GM23338 (cell line): ENCODE data around the gene KMT2E. TPM values are rescaled to one million over a fixed set of nuclear protein-coding genes. Genes with fewer than 3 reads are reported as not detected.

Source experiments
- ATAC-seq: fragments of 200-7000 bp; cut with Tn5 transposase; 3 replicates; pipeline ENCODE4 v1.9.1; 2020
- DNase-seq: peaks from one replicate; pipeline ENCODE4 v3.0.0-alpha.2; 2015; ENCODE audit warnings: low spot score
- H2AFZ ChIP-seq: fragments of 200-600 bp; sonication (generic); 2 replicates; pipeline ENCODE4 v1.8.0; 2016; ENCODE audit warnings: antibody characterized with exemption, mild to moderate bottlenecking, moderate library complexity
- H3F3A ChIP-seq: fragments of 200-600 bp; sonication (generic); replicated peaks from 2 replicates; pipeline ENCODE4 v1.8.0; 2017; ENCODE audit warnings: antibody characterized with exemption, mixed run types, low read depth
- H3K27ac ChIP-seq: fragments of 200-600 bp; sonication (generic); 2 replicates; pipeline ENCODE4 v1.6.1; 2016; ENCODE audit warnings: low read depth
- H3K27me3 ChIP-seq: fragments of 200-600 bp; sonication (generic); 2 replicates; pipeline ENCODE4 v1.8.0; 2016; ENCODE audit warnings: mild to moderate bottlenecking, mixed run types, moderate library complexity; ENCODE audit not compliant: insufficient read depth
- H3K36me3 ChIP-seq: fragments of 200-600 bp; sonication (generic); 2 replicates; pipeline ENCODE4 v1.8.0; 2016; ENCODE audit warnings: mild to moderate bottlenecking; ENCODE audit not compliant: insufficient read depth
- H3K4me1 ChIP-seq: fragments of 200-600 bp; sonication (generic); 2 replicates; pipeline ENCODE4 v1.8.0; 2016; ENCODE audit warnings: mild to moderate bottlenecking, moderate library complexity; ENCODE audit not compliant: insufficient read depth
- H3K4me2 ChIP-seq: fragments of 200-600 bp; sonication (generic); 2 replicates; pipeline ENCODE4 v1.7.1; 2017; ENCODE audit warnings: mixed run types
- H3K4me3 ChIP-seq: fragments of 200-600 bp; sonication (generic); 2 replicates; pipeline ENCODE4 v1.6.1; 2016; ENCODE audit warnings: mixed run types
- H3K79me2 ChIP-seq: fragments of 200-600 bp; sonication (generic); replicated peaks from 2 replicates; pipeline ENCODE4 v1.8.0; 2017; ENCODE audit warnings: mild to moderate bottlenecking; ENCODE audit not compliant: insufficient read depth
- H3K9me2 ChIP-seq: fragments of 200-600 bp; sonication (generic); 2 replicates; pipeline ENCODE4 v1.8.0; 2017; ENCODE audit not compliant: insufficient read depth
- H4K20me1 ChIP-seq: fragments of 200-600 bp; sonication (generic); replicated peaks from 2 replicates; pipeline ENCODE4 v1.8.0; 2017; ENCODE audit warnings: mild to moderate bottlenecking; ENCODE audit not compliant: insufficient read depth
- H3K27ac Mint-ChIP-seq: 2 replicates; pipeline ENCODE4 v1.8.0; 2020; ENCODE audit warnings: inconsistent platforms, mild to moderate bottlenecking, moderate library complexity, mixed read lengths
- H3K27me3 Mint-ChIP-seq: 3 replicates; pipeline ENCODE4 v1.8.0; 2022; ENCODE audit warnings: low read depth, mild to moderate bottlenecking, moderate library complexity, mixed read lengths, inconsistent platforms; ENCODE audit not compliant: insufficient read depth, poor library complexity
- H3K36me3 Mint-ChIP-seq: 3 replicates; pipeline ENCODE4 v1.8.0; 2021; ENCODE audit warnings: low read depth, mild to moderate bottlenecking, inconsistent platforms, moderate library complexity, mixed read lengths
- H3K4me1 Mint-ChIP-seq: 3 replicates; pipeline ENCODE4 v1.8.0; 2020; ENCODE audit warnings: mild to moderate bottlenecking, inconsistent platforms, mixed read lengths
- H3K4me3 Mint-ChIP-seq: 3 replicates; pipeline ENCODE4 v1.8.0; 2021; ENCODE audit warnings: moderate library complexity, mild to moderate bottlenecking, inconsistent platforms, mixed read lengths
- H3K9me3 Mint-ChIP-seq: 3 replicates; pipeline ENCODE4 v1.8.0; 2020; ENCODE audit warnings: moderate library complexity, mild to moderate bottlenecking, inconsistent platforms, mixed read lengths
- CREB1 ChIP-seq: fragments of 250-450 bp; sonication (Bioruptor Pico); IDR thresholded peaks from 2 replicates; pipeline ENCODE4 v1.5.0; 2020; ENCODE audit warnings: low read depth, mild to moderate bottlenecking, moderate library complexity
- CTCF ChIP-seq, 2 experiments: fragments of 200-600 bp in 1 of 2; sonication (generic) in 1 of 2; conservative IDR thresholded peaks; 2 replicates each; pipeline versions ENCODE4 v1.5.1 to v1.6.1; 2016 to 2017; ENCODE audit warnings: antibody characterized with exemption in 2 of 2, low read depth in 2 of 2, mild to moderate bottlenecking in 2 of 2, moderate library complexity in 1 of 2
- ETS1 ChIP-seq: IDR thresholded peaks from 2 replicates; pipeline ENCODE4 v1.6.1; 2016; ENCODE audit warnings: antibody characterized with exemption
- EZH2phosphoT487 ChIP-seq: fragments of 200-600 bp; sonication (generic); IDR thresholded peaks from one replicate; pipeline ENCODE4 v1.8.1; 2018; ENCODE audit warnings: antibody characterized with exemption; ENCODE audit not compliant: unreplicated experiment
- JUNB ChIP-seq: IDR thresholded peaks from one replicate; pipeline ENCODE4 v1.6.1; 2016; ENCODE audit warnings: antibody characterized with exemption; ENCODE audit not compliant: unreplicated experiment
- NANOG ChIP-seq: IDR thresholded peaks from 2 replicates; pipeline ENCODE4 v1.6.1; 2016; ENCODE audit warnings: antibody characterized with exemption, borderline replicate concordance
- POLR2AphosphoS5 ChIP-seq: IDR thresholded peaks from 2 replicates; pipeline ENCODE4 v1.6.1; 2016; ENCODE audit warnings: antibody characterized with exemption, low read depth
- STAT1 ChIP-seq: IDR thresholded peaks from one replicate; pipeline ENCODE4 v1.6.1; 2016; ENCODE audit warnings: antibody characterized with exemption; ENCODE audit not compliant: unreplicated experiment
- ZNF331 ChIP-seq: fragments of 250-450 bp; sonication (Bioruptor Pico); IDR thresholded peaks from 2 replicates; pipeline ENCODE4 v1.5.0; 2020; ENCODE audit warnings: low read depth, mild to moderate bottlenecking, moderate library complexity
- ZNF462 ChIP-seq: fragments of 250-450 bp; sonication (Bioruptor Pico); IDR thresholded peaks from 2 replicates; pipeline ENCODE4 v1.5.0; 2020; ENCODE audit warnings: mild to moderate bottlenecking, moderate library complexity
- polyA plus RNA-seq: library from polyadenylated mRNA; unstranded; fragments of >200 nt; fragmentation: Nextera tagmentation; extraction: Ambion mirVana; gene quantifications from 2 replicates; pipeline ENCODE4 v1.2.1, GENCODE V29; 2016
- total RNA-seq: library from RNA; depleted of rRNA; stranded (reverse); fragments of >200 nt; shearing (Covaris generic); gene quantifications from 2 replicates; pipeline ENCODE4 v1.2.3, GENCODE V29; 2014
- TF ChIP-seq, protein P1 (sequence below): IDR thresholded peaks from one replicate; pipeline ENCODE4 v1.6.1; 2018; ENCODE audit warnings: antibody characterized with exemption; ENCODE audit not compliant: unreplicated experiment

KMT2E gene
- total and polyA plus RNA-seq, 2 experiments from 2014 or later: 50.2 to 70.9 TPM

DNA sequence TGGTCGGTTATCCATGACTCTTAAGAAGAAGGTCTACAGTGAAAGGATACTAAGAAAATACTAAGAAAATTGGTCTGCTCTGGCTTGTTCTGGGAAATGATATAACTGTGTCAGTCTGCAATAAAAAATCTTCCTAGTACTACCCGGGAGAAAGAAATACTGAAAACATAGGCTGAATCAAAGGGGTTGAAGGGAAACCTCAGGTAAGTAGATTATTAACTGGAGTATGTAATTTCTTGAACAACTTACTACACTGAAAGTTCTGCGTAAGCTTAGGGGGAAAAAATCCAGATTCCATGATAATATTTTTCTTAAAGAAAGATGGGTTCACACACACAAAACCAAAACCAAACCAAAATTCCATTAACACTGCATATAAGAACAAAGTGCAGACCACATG is 143.3 kb downstream of the KMT2E start:
- TF ChIP-seq JUNB (no peak), POLR2AphosphoS5 (no peak), ZNF462 (CRISPR knock-in tag) (no peak), ZNF331 (CRISPR knock-in tag) (no peak), ETS1 (no peak), CTCF (conservative IDR thresholded peaks at IDR 0.05; ENCODE audit: low read depth in 2 of 2) (no peak), NANOG (no peak), EZH2phosphoT487 (no peak), CREB1 (no peak), STAT1 (no peak)
- TF ChIP-seq, protein P1, sequence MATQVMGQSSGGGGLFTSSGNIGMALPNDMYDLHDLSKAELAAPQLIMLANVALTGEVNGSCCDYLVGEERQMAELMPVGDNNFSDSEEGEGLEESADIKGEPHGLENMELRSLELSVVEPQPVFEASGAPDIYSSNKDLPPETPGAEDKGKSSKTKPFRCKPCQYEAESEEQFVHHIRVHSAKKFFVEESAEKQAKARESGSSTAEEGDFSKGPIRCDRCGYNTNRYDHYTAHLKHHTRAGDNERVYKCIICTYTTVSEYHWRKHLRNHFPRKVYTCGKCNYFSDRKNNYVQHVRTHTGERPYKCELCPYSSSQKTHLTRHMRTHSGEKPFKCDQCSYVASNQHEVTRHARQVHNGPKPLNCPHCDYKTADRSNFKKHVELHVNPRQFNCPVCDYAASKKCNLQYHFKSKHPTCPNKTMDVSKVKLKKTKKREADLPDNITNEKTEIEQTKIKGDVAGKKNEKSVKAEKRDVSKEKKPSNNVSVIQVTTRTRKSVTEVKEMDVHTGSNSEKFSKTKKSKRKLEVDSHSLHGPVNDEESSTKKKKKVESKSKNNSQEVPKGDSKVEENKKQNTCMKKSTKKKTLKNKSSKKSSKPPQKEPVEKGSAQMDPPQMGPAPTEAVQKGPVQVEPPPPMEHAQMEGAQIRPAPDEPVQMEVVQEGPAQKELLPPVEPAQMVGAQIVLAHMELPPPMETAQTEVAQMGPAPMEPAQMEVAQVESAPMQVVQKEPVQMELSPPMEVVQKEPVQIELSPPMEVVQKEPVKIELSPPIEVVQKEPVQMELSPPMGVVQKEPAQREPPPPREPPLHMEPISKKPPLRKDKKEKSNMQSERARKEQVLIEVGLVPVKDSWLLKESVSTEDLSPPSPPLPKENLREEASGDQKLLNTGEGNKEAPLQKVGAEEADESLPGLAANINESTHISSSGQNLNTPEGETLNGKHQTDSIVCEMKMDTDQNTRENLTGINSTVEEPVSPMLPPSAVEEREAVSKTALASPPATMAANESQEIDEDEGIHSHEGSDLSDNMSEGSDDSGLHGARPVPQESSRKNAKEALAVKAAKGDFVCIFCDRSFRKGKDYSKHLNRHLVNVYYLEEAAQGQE: no peak
- no peak overlapping the region for H3K4me3 ChIP-seq
- H3F3A ChIP-seq: no peaks in the 10 kb centered on the region
- H3K27me3 ChIP-seq: no peaks in the 10 kb centered on the region
- H2AFZ ChIP-seq: no peak overlapping the region
- no peaks in the 10 kb centered on the region for H3K27me3 Mint-ChIP-seq
- no peaks in the 10 kb centered on the region for H3K4me1 ChIP-seq
- no peaks in the 10 kb centered on the region for H4K20me1 ChIP-seq
- no peaks in the 10 kb centered on the region; the same call in 1 of the 2 replicates for H3K79me2 ChIP-seq
- no peaks in the 10 kb centered on the region for H3K36me3 ChIP-seq
- no peaks in the 10 kb centered on the region; the same call in 2 of the 3 replicates for H3K36me3 Mint-ChIP-seq
- no peak overlapping the region for H3K4me2 ChIP-seq
- no peak overlapping the region; the same call in 1 of the 2 replicates for H3K27ac Mint-ChIP-seq
- DNase-seq: no peak
- H3K4me1 Mint-ChIP-seq: no peaks in the 10 kb centered on the region
- no peak overlapping the region for H3K4me3 Mint-ChIP-seq
- no peak overlapping the region for H3K27ac ChIP-seq
- H3K9me3 Mint-ChIP-seq: no peaks in the 10 kb centered on the region
- ATAC-seq: no peak
- no peaks in the 10 kb centered on the region for H3K9me2 ChIP-seq
